ENCODE results near the gene EPHA3. TPM values are rescaled to one million over a fixed set of nuclear protein-coding genes. Genes with fewer than 3 reads are reported as not detected.

EPHA3 gene
- total and polyA plus RNA-seq, 4 donors = 0.44 to 2.7 (median 1.2) TPM

DNA sequence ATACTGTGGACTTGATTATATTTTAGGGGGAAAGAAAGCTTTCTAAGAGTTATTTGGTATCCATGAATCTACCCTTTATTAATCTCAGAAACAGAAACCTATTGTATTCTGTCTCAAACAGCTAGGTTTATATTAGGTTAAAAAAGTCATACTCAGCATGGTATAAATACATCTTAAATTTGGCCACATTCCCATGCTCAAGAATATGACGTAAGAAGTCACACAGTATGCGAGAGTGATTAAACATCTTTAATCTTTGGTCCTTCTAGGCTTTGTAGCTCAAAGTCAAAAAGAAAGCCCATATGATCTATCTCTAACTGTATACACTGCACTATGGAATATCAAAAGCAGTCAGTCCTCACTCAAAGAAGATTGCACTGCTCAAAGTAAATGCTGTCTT is 131.4 kb downstream of the EPHA3 start:
- TF ChIP-seq FOXA2 (IDR thresholded peaks at IDR 0.05) (no peak), SP1 (IDR thresholded peaks at IDR 0.05) (no peak), GABPA (IDR thresholded peaks at IDR 0.05 in 1 of 2, conservative IDR thresholded peaks at IDR 0.05 in 1 of 2) (no peak), RAD21 (IDR thresholded peaks at IDR 0.05) (no peak), TAF1 (conservative IDR thresholded peaks at IDR 0.05) (no peak), JUND (IDR thresholded peaks at IDR 0.05) (no peak), MAX (IDR thresholded peaks at IDR 0.05) (no peak)
- no peak overlapping the region for H3K27ac ChIP-seq (ENCODE audit: low read depth in 1 of 2, low read length in 2 of 2)
- no peaks in the 10 kb centered on the region for H3K4me1 ChIP-seq (ENCODE audit: control insufficient read depth in 4 of 4, insufficient read depth in 4 of 4, low read length in 3 of 4)
- H3K4me3 ChIP-seq (ENCODE audit: low read depth in 1 of 3, low read length in 3 of 3) = no peak overlapping the region
- no peak overlapping the region for H3K9ac ChIP-seq (ENCODE audit: low read depth in 1 of 2, low read length in 2 of 2)
- no peaks in the 10 kb centered on the region for H3K9me3 ChIP-seq (ENCODE audit: control insufficient read depth in 4 of 4, low read length in 3 of 4)
- DNase-seq (ENCODE audit: low spot score) = no peak
- WGBS = 60% methylated on average over 2 of the region's 2 CpGs
- peaks cover 0 to 2% (median 0%) of the 10 kb centered on the region in 4 donors for H3K27me3 ChIP-seq (ENCODE audit: control insufficient read depth in 4 of 4, insufficient read depth in 4 of 4, low read length in 3 of 4)
- no peaks in the 10 kb centered on the region for H3K36me3 ChIP-seq (ENCODE audit: control insufficient read depth in 4 of 4, insufficient read depth in 3 of 4, low read depth in 1 of 4, low read length in 3 of 4)

DNA sequence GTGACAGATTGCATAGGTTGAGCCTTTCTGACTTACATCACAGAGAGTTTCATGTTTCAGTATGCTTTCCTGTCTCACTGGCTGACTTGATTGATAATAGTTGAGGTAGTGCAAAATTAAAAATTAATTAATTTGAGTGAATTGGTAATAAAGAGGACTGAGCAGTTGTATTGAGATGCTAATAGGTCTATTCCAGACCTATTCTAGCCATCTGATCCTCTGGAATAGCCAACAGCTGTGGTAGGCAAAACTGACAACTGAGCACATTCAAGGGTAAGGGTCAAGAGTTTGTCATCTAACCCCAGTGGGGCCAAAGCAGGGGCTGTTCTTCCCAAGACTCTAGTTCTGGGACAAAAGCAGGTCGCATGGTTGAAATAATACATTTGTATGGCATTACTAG is 132.4 kb downstream of the EPHA3 start:
- DNase-seq (ENCODE audit: low spot score) = no peak
- TF ChIP-seq HNF4A (conservative IDR thresholded peaks at IDR 0.05) = no peak
- TF ChIP-seq SP1 (IDR thresholded peaks at IDR 0.05) = no peak
- no peak for TF ChIP-seq EGR1 (IDR thresholded peaks at IDR 0.05; ENCODE audit: low read depth in 2 of 2)
- TF ChIP-seq, protein P1, sequence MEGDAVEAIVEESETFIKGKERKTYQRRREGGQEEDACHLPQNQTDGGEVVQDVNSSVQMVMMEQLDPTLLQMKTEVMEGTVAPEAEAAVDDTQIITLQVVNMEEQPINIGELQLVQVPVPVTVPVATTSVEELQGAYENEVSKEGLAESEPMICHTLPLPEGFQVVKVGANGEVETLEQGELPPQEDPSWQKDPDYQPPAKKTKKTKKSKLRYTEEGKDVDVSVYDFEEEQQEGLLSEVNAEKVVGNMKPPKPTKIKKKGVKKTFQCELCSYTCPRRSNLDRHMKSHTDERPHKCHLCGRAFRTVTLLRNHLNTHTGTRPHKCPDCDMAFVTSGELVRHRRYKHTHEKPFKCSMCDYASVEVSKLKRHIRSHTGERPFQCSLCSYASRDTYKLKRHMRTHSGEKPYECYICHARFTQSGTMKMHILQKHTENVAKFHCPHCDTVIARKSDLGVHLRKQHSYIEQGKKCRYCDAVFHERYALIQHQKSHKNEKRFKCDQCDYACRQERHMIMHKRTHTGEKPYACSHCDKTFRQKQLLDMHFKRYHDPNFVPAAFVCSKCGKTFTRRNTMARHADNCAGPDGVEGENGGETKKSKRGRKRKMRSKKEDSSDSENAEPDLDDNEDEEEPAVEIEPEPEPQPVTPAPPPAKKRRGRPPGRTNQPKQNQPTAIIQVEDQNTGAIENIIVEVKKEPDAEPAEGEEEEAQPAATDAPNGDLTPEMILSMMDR (IDR thresholded peaks at IDR 0.05; ENCODE audit: low read depth, low read length, missing input control) = no peak
- no peak for TF ChIP-seq HNF4G (IDR thresholded peaks at IDR 0.05)
- TF ChIP-seq, protein P2, sequence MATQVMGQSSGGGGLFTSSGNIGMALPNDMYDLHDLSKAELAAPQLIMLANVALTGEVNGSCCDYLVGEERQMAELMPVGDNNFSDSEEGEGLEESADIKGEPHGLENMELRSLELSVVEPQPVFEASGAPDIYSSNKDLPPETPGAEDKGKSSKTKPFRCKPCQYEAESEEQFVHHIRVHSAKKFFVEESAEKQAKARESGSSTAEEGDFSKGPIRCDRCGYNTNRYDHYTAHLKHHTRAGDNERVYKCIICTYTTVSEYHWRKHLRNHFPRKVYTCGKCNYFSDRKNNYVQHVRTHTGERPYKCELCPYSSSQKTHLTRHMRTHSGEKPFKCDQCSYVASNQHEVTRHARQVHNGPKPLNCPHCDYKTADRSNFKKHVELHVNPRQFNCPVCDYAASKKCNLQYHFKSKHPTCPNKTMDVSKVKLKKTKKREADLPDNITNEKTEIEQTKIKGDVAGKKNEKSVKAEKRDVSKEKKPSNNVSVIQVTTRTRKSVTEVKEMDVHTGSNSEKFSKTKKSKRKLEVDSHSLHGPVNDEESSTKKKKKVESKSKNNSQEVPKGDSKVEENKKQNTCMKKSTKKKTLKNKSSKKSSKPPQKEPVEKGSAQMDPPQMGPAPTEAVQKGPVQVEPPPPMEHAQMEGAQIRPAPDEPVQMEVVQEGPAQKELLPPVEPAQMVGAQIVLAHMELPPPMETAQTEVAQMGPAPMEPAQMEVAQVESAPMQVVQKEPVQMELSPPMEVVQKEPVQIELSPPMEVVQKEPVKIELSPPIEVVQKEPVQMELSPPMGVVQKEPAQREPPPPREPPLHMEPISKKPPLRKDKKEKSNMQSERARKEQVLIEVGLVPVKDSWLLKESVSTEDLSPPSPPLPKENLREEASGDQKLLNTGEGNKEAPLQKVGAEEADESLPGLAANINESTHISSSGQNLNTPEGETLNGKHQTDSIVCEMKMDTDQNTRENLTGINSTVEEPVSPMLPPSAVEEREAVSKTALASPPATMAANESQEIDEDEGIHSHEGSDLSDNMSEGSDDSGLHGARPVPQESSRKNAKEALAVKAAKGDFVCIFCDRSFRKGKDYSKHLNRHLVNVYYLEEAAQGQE (IDR thresholded peaks at IDR 0.05) = no peak
- no peak for TF ChIP-seq FOXA2 (IDR thresholded peaks at IDR 0.05)
- Histone ChIP-seq H3K4me1 (ENCODE audit: control insufficient read depth in 4 of 4, insufficient read depth in 4 of 4, low read length in 3 of 4) (no peaks in the 10 kb centered on the region), H3K4me3 (ENCODE audit: low read depth in 1 of 3, low read length in 3 of 3) (no peak overlapping the region), H3K36me3 (ENCODE audit: control insufficient read depth in 4 of 4, insufficient read depth in 3 of 4, low read depth in 1 of 4, low read length in 3 of 4) (no peaks in the 10 kb centered on the region), H3K9me3 (ENCODE audit: control insufficient read depth in 4 of 4, low read length in 3 of 4) (no peaks in the 10 kb centered on the region), H3K27ac (ENCODE audit: low read depth in 1 of 2, low read length in 2 of 2) (no peak overlapping the region), H3K27me3 (ENCODE audit: control insufficient read depth in 4 of 4, insufficient read depth in 4 of 4, low read length in 3 of 4) (no peaks in the 10 kb centered on the region), H3K9ac (ENCODE audit: low read depth in 1 of 2, low read length in 2 of 2) (no peak overlapping the region)
- WGBS = 51% methylated on average over 1 of the region's 1 CpG

- no peaks in the 10 kb centered on the region for H3K9me3 ChIP-seq (ENCODE audit: control insufficient read depth in 4 of 4, low read length in 3 of 4)
- no peak overlapping the region for H3K9ac ChIP-seq (ENCODE audit: low read depth in 1 of 2, low read length in 2 of 2)
- no peak overlapping the region for H3K4me3 ChIP-seq (ENCODE audit: low read depth in 1 of 3, low read length in 3 of 3)
- H3K36me3 ChIP-seq (ENCODE audit: control insufficient read depth in 4 of 4, insufficient read depth in 3 of 4, low read depth in 1 of 4, low read length in 3 of 4) = no peaks in the 10 kb centered on the region
- DNase-seq (ENCODE audit: low spot score) = no peak
- no peak overlapping the region for H3K27ac ChIP-seq (ENCODE audit: low read depth in 1 of 2, low read length in 2 of 2)
- WGBS = 81% methylated on average over 2 of the region's 2 CpGs
- H3K27me3 ChIP-seq (ENCODE audit: control insufficient read depth in 4 of 4, insufficient read depth in 4 of 4, low read length in 3 of 4) = no peaks in the 10 kb centered on the region
- H3K4me1 ChIP-seq (ENCODE audit: control insufficient read depth in 4 of 4, insufficient read depth in 4 of 4, low read length in 3 of 4) = no peaks in the 10 kb centered on the region
- TF ChIP-seq RAD21 (IDR thresholded peaks at IDR 0.05) (no peak), SP1 (IDR thresholded peaks at IDR 0.05) (no peak), MAX (IDR thresholded peaks at IDR 0.05) (no peak), HNF4G (IDR thresholded peaks at IDR 0.05) (no peak)
- TF ChIP-seq, protein P1 (IDR thresholded peaks at IDR 0.05; ENCODE audit: low read depth, low read length, missing input control) = no peak
- TF ChIP-seq, protein P2 (IDR thresholded peaks at IDR 0.05) = no peak
Measured at GRCh38 chr3:89245612-89246011, 138.2 kb downstream of the EPHA3 start.

Measured in liver (tissue), 9 donors.